Breast epithelium (tissue), 4 donors: ENCODE data around the gene CADM2. TPM values are rescaled to one million over a fixed set of nuclear protein-coding genes. Genes with fewer than 3 reads are reported as not detected.

Source experiments
- DNase-seq, 2 donors: peaks; one replicate each; pipeline ENCODE4 v3.0.0-alpha.2; 2019; ENCODE audit warnings: low spot score in 2 of 2
- H3K27ac ChIP-seq, 2 donors: fragments of 200-600 bp; sonication (generic) in 1 of 2; one replicate each; pipeline ENCODE4 v1.5.1; 2016 to 2019; ENCODE audit warnings: mild to moderate bottlenecking in 1 of 2
- H3K27me3 ChIP-seq, 2 donors: fragments of 200-600 bp; sonication (generic) in 1 of 2; one replicate each; pipeline versions ENCODE4 v1.5.1 to v1.6.0; 2017 to 2019; ENCODE audit warnings: control low read depth in 1 of 2, mild to moderate bottlenecking in 1 of 2
- H3K36me3 ChIP-seq: fragments of 200-600 bp; one replicate; pipeline ENCODE4 v1.5.1; 2019
- H3K4me1 ChIP-seq, 2 donors: fragments of 200-600 bp; sonication (generic); one replicate each; pipeline ENCODE4 v1.5.1; 2016 to 2019; ENCODE audit warnings: control low read depth in 1 of 2
- H3K4me3 ChIP-seq, 3 donors: fragments of 200-600 bp; sonication (generic); 1 replicate in 2 of 3; 2 replicates in 1 of 3; pipeline ENCODE4 v1.5.1; 2016 to 2019; ENCODE audit warnings: mild to moderate bottlenecking in 3 of 3, moderate library complexity in 2 of 3
- H3K9me3 ChIP-seq, 2 donors: fragments of 200-600 bp; sonication (generic) in 1 of 2; one replicate each; pipeline ENCODE4 v1.5.1; 2016 to 2019; ENCODE audit warnings: control low read depth in 1 of 2
- CTCF ChIP-seq, 3 donors: fragments of 450-650 bp; IDR thresholded peaks; one replicate each; pipeline ENCODE4 v1.5.1; 2016 to 2017; ENCODE audit warnings: antibody characterized with exemption in 3 of 3, mild to moderate bottlenecking in 3 of 3, moderate library complexity in 3 of 3
- POLR2A ChIP-seq: fragments of 450-650 bp; IDR thresholded peaks from one replicate; pipeline ENCODE4 v1.6.1; 2016; ENCODE audit warnings: antibody characterized with exemption, mild to moderate bottlenecking, moderate library complexity
- POLR2AphosphoS5 ChIP-seq, 3 donors: sonication (generic); formaldehyde crosslinking; IDR thresholded peaks; one replicate each; pipeline ENCODE4 v1.6.1; 2017; ENCODE audit warnings: antibody characterized with exemption in 3 of 3
- intact Hi-C: fragments of 100-400 bp; cut with DNase I; formaldehyde crosslinking; loops from one replicate; pipeline ENCODE4 v1.15.1; 2023; ENCODE audit warnings: low total_unique reads
- total RNA-seq, 3 donors: library from RNA; depleted of rRNA; stranded (reverse); fragments of >200 nt; gene quantifications; one replicate each; pipeline ENCODE4 v1.1.0, GENCODE V29; 2016

Gene CADM2
- total RNA-seq, 3 donors from 2014 or later, result 2.3 to 7.4 (median 6.9) TPM

GRCh38 chr3:85041562-85042055, 82.8 kb downstream of the CADM2 start:
- no peaks in the 10 kb centered on the region for H3K27me3 ChIP-seq
- no peaks in the 10 kb centered on the region for H3K4me1 ChIP-seq
- H3K9me3 ChIP-seq, result no peaks in the 10 kb centered on the region
- H3K36me3 ChIP-seq, result no peaks in the 10 kb centered on the region
- TF ChIP-seq CTCF (IDR thresholded peaks at IDR 0.05), result no peak
- TF ChIP-seq POLR2A, result no peak
- TF ChIP-seq POLR2AphosphoS5 (IDR thresholded peaks at IDR 0.05), result no peak
- no peak overlapping the region for H3K27ac ChIP-seq
- intact Hi-C loops, result no loop called here
- no peak for DNase-seq
- H3K4me3 ChIP-seq, result no peak overlapping the region

- Histone ChIP-seq H3K4me3 (no peak overlapping the region), H3K4me1 (no peaks in the 10 kb centered on the region), H3K36me3 (no peaks in the 10 kb centered on the region), H3K27ac (no peak overlapping the region), H3K9me3 (no peaks in the 10 kb centered on the region), H3K27me3 (no peaks in the 10 kb centered on the region)
- intact Hi-C loops, result loop anchor here (10.0 kb wide), 1 partner anchor 824 kb away; no protein-coding TSS in a partner anchor
- DNase-seq, result no peak
- TF ChIP-seq POLR2A (no peak), POLR2AphosphoS5 (IDR thresholded peaks at IDR 0.05) (no peak), CTCF (IDR thresholded peaks at IDR 0.05) (no peak)
Measured at GRCh38 chr3:85050821-85051220, 92.0 kb downstream of the CADM2 start.

- no peak for TF ChIP-seq POLR2A
- Histone ChIP-seq H3K4me3 (no peak overlapping the region), H3K36me3 (no peaks in the 10 kb centered on the region), H3K27me3 (no peaks in the 10 kb centered on the region), H3K4me1 (no peaks in the 10 kb centered on the region), H3K9me3 (no peaks in the 10 kb centered on the region), H3K27ac (no peak overlapping the region)
- no peak for DNase-seq
- intact Hi-C loops, result loop anchor here (10.0 kb wide), 1 partner anchor 823 kb away; no protein-coding TSS in a partner anchor
Measured at GRCh38 chr3:85051786-85052185, 93.0 kb downstream of the CADM2 start.

GRCh38 chr3:85053626-85054025, 94.8 kb downstream of the CADM2 start:
- no peaks in the 10 kb centered on the region for H3K36me3 ChIP-seq
- H3K4me3 ChIP-seq, result no peak overlapping the region
- no peak for DNase-seq
- no peak overlapping the region for H3K27ac ChIP-seq
- H3K27me3 ChIP-seq, result no peaks in the 10 kb centered on the region
- no peak for TF ChIP-seq POLR2AphosphoS5 (IDR thresholded peaks at IDR 0.05)
- no peak for TF ChIP-seq CTCF (IDR thresholded peaks at IDR 0.05)
- no peak for TF ChIP-seq POLR2A
- H3K9me3 ChIP-seq, result no peaks in the 10 kb centered on the region
- H3K4me1 ChIP-seq, result no peaks in the 10 kb centered on the region
- intact Hi-C loops, result loop anchor here (10.0 kb wide), 1 partner anchor 821 kb away; no protein-coding TSS in a partner anchor

- Histone ChIP-seq H3K36me3 (no peaks in the 10 kb centered on the region), H3K4me3 (no peak overlapping the region), H3K4me1 (no peaks in the 10 kb centered on the region), H3K27ac (no peak overlapping the region), H3K27me3 (no peaks in the 10 kb centered on the region), H3K9me3 (no peaks in the 10 kb centered on the region)
- intact Hi-C loops, result loop anchor here (10.0 kb wide), 1 partner anchor 820 kb away; no protein-coding TSS in a partner anchor
- TF ChIP-seq POLR2A (no peak), POLR2AphosphoS5 (IDR thresholded peaks at IDR 0.05) (no peak), CTCF (IDR thresholded peaks at IDR 0.05) (no peak)
- no peak for DNase-seq
Measured at GRCh38 chr3:85054579-85054978, 95.8 kb downstream of the CADM2 start.
